Neuronal stem cell (in vitro differentiated cells): ENCODE results near the gene OSBPL6.

ENCODE experiments used
- DNase-seq: peaks from one replicate; pipeline ENCODE4 v3.0.0-alpha.2; 2013; ENCODE audit warnings: low spot score
- H2AFZ ChIP-seq: one replicate; pipeline ENCODE4 v1.6.1; 2013; ENCODE audit warnings: mild to moderate bottlenecking, low read length, inconsistent platforms
- H2AK5ac ChIP-seq: 2 replicates; pipeline ENCODE4 v1.6.1; 2013; ENCODE audit warnings: low read depth, mild to moderate bottlenecking, inconsistent platforms, low read length, moderate library complexity, mixed read lengths
- H2BK120ac ChIP-seq: 2 replicates; pipeline ENCODE4 v1.6.1; 2013; ENCODE audit warnings: low read depth, mild to moderate bottlenecking, inconsistent platforms, low read length, moderate library complexity, mixed read lengths
- H2BK12ac ChIP-seq: one replicate; pipeline ENCODE4 v1.6.1; 2013; ENCODE audit warnings: low read length, inconsistent platforms
- H2BK15ac ChIP-seq: 2 replicates; pipeline ENCODE4 v1.6.1; 2013; ENCODE audit warnings: mild to moderate bottlenecking, low read length, inconsistent platforms, mixed read lengths
- H2BK5ac ChIP-seq: one replicate; pipeline ENCODE4 v1.6.1; 2013; ENCODE audit warnings: inconsistent platforms, mild to moderate bottlenecking, low read length, moderate library complexity
- H3K14ac ChIP-seq: one replicate; pipeline ENCODE4 v1.6.1; 2013; ENCODE audit warnings: low read length, inconsistent platforms
- H3K18ac ChIP-seq: 2 replicates; pipeline ENCODE4 v1.6.1; 2013; ENCODE audit warnings: low read length, inconsistent platforms
- H3K23ac ChIP-seq: 2 replicates; pipeline ENCODE4 v1.6.1; 2013; ENCODE audit warnings: low read depth, mild to moderate bottlenecking, mixed read lengths, low read length, inconsistent platforms; ENCODE audit not compliant: poor library complexity
- H3K27ac ChIP-seq: replicated peaks from 3 replicates; pipeline ENCODE4 v1.5.1; 2013; ENCODE audit warnings: low read length, inconsistent platforms
- H3K27me3 ChIP-seq, 3 experiments: 2 replicates each; pipeline ENCODE4 v1.6.1; 2013; ENCODE audit warnings: low read length in 3 of 3, mild to moderate bottlenecking in 2 of 3, inconsistent platforms in 1 of 3, low read depth in 1 of 3, mixed read lengths in 1 of 3, moderate library complexity in 1 of 3; ENCODE audit not compliant: control insufficient read depth in 3 of 3, insufficient read depth in 3 of 3
- H3K36me3 ChIP-seq, 2 donors: replicated peaks in 1 of 2; 2 replicates each; pipeline ENCODE4 v1.6.1; 2013; ENCODE audit warnings: low read length in 2 of 2; ENCODE audit not compliant: control insufficient read depth in 2 of 2, insufficient read depth in 2 of 2
- H3K4ac ChIP-seq: 2 replicates; pipeline ENCODE4 v1.6.1; 2013; ENCODE audit warnings: inconsistent platforms, mild to moderate bottlenecking, low read length, moderate library complexity
- H3K4me1 ChIP-seq, 2 donors: 1 replicate in 1 of 2; 2 replicates in 1 of 2; pipeline ENCODE4 v1.6.1; 2013; ENCODE audit warnings: low read length in 2 of 2, low read depth in 1 of 2; ENCODE audit not compliant: control insufficient read depth in 2 of 2, insufficient read depth in 1 of 2
- H3K4me2 ChIP-seq: one replicate; pipeline ENCODE4 v1.6.1; 2013; ENCODE audit warnings: mild to moderate bottlenecking, low read length, inconsistent platforms; ENCODE audit not compliant: insufficient read depth, poor library complexity, severe bottlenecking
- H3K4me3 ChIP-seq, 2 donors: 2 replicates each; pipeline ENCODE4 v1.5.1; 2013; ENCODE audit warnings: low read length in 2 of 2, mild to moderate bottlenecking in 2 of 2, inconsistent platforms in 1 of 2, moderate library complexity in 1 of 2
- H3K79me1 ChIP-seq: one replicate; pipeline ENCODE4 v1.6.1; 2013; ENCODE audit warnings: low read depth, mild to moderate bottlenecking, inconsistent platforms, low read length, moderate library complexity
- H3K9ac ChIP-seq: one replicate; pipeline ENCODE4 v1.6.1; 2013; ENCODE audit warnings: mild to moderate bottlenecking, low read depth, low read length, inconsistent platforms; ENCODE audit not compliant: poor library complexity
- H3K9me3 ChIP-seq, 2 donors: replicated peaks in 1 of 2; 2 replicates each; pipeline versions ENCODE3 to v1.6.1; 2013; ENCODE audit warnings: low read length in 2 of 2, mild to moderate bottlenecking in 2 of 2, inconsistent platforms in 1 of 2, low read depth in 1 of 2, mixed read lengths in 1 of 2, moderate library complexity in 1 of 2; ENCODE audit not compliant: control insufficient read depth in 2 of 2, insufficient read depth in 1 of 2
- H4K8ac ChIP-seq: one replicate; pipeline ENCODE4 v1.6.1; 2013; ENCODE audit warnings: low read depth, mild to moderate bottlenecking, inconsistent platforms, low read length, moderate library complexity
- H4K91ac ChIP-seq: one replicate; pipeline ENCODE4 v1.6.1; 2013; ENCODE audit warnings: low read length, low read depth, mild to moderate bottlenecking, inconsistent platforms; ENCODE audit not compliant: poor library complexity
- WGBS, 2 donors: extraction: QIAGEN DNeasy Blood & Tissue Kit; methylation state at CpG; one replicate each; pipeline ENCODE4 v1.1.7; 2013; ENCODE audit warnings: missing lambda C conversion rate in 2 of 2, mixed read lengths in 1 of 2; ENCODE audit not compliant: insufficient read length in 2 of 2, insufficient replicate concordance in 1 of 2; ENCODE audit errors: extremely low coverage in 2 of 2; 5-methylcytosine and 5-hydroxymethylcytosine counted together

Gene OSBPL6

DNA sequence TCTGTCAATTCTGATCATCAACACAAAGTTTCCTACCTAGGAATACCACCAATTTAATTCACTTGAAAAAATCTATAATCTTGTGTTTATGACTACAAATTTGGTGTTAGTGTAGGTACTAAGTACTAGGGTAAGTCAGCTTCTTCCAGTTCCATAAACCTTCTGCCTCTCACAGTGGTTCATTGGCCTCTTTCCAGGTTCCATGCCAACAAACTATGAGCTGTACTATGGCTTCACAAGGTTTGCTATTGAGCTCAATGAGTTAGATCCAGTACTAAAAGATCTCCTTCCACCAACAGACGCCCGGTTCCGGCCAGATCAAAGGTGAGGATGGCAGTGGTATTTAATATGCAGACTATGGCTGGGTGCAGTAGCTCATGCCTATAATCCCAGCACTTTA, 197.9 kb downstream of the OSBPL6 start:
- Histone ChIP-seq H2BK120ac (no peak overlapping the region), H2AK5ac (no peak overlapping the region), H3K4ac (no peak overlapping the region), H3K9ac (no peak overlapping the region), H3K4me3 (no peak overlapping the region), H2BK5ac (no peak overlapping the region), H4K8ac (no peak overlapping the region), H4K91ac (no peak overlapping the region), H3K4me2 (no peak overlapping the region), H2BK15ac (no peak overlapping the region), H3K4me1 (no peaks in the 10 kb centered on the region), H3K23ac (no peak overlapping the region), H3K14ac (no peak overlapping the region), H3K36me3 (peaks cover 0 to 8% of the 10 kb centered on the region in 2 donors), H2BK12ac (no peak overlapping the region), H3K27me3 (no peaks in the 10 kb centered on the region), H3K9me3 (no peaks in the 10 kb centered on the region), H2AFZ (no peak overlapping the region), H3K18ac (no peak overlapping the region), H3K79me1 (no peaks in the 10 kb centered on the region), H3K27ac (no peak overlapping the region)
- no peak for DNase-seq
- WGBS, 2 donors = no CpG with 5 or more reads among the region's 3 CpGs

DNA sequence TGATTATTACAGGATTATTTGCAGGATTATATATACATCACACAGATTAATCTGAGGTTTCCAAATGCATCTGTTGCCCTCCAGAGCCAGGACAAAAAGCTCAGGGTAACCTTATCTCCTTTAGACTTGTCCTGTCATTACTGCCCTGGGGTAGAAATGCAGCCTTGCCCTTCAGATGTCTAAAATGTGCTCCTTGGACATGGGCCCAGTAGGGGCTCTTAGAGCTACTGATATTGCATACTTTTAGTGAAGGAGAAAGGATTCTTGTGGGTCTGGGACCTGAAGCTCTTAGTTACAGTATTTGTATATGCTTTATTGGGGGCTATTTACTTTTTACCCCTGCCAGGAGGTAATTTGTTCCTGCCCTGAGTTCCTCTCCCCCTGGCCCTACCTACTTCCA, 200.5 kb downstream of the OSBPL6 start:
- Histone ChIP-seq H3K9ac (no peak overlapping the region), H3K9me3 (no peaks in the 10 kb centered on the region), H2AFZ (no peak overlapping the region), H2BK15ac (no peak overlapping the region), H3K27me3 (no peaks in the 10 kb centered on the region), H3K27ac (no peak overlapping the region), H2BK5ac (no peak overlapping the region), H2AK5ac (no peak overlapping the region), H3K4ac (no peak overlapping the region), H3K14ac (no peak overlapping the region), H3K23ac (no peak overlapping the region), H3K79me1 (no peaks in the 10 kb centered on the region), H2BK120ac (no peak overlapping the region), H4K8ac (no peak overlapping the region), H3K4me1 (no peaks in the 10 kb centered on the region), H3K36me3 (peaks cover 0 to 5% of the 10 kb centered on the region in 2 donors), H3K4me2 (no peak overlapping the region), H3K4me3 (no peak overlapping the region), H3K18ac (no peak overlapping the region), H4K91ac (no peak overlapping the region), H2BK12ac (no peak overlapping the region)
- no peak for DNase-seq

DNA sequence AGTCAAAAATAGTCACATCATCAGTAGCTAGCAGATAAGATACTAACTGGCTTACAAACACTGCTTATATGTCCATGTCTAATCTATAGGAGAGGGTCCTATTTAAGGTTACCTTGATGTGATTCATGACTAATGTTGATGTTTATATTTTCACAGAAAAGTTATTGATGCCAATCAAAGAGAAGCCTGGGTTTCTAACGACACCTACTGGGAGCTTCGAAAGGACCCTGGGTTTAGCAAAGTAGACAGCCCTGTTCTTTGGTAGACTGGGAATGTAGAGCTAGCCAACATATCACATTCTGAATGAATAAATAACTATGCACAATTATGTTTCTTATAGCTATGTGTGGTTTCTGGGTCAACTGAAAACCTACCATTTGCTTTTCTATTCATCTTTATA, 201.0 kb downstream of the OSBPL6 start:
- no peaks in the 10 kb centered on the region for H3K27me3 ChIP-seq
- no peak overlapping the region for H2BK12ac ChIP-seq
- H4K8ac ChIP-seq = no peak overlapping the region
- no peaks in the 10 kb centered on the region for H3K79me1 ChIP-seq
- no peak overlapping the region for H3K9ac ChIP-seq
- H3K4ac ChIP-seq = no peak overlapping the region
- DNase-seq = no peak
- no peak overlapping the region for H4K91ac ChIP-seq
- no peak overlapping the region for H2AK5ac ChIP-seq
- H3K4me1 ChIP-seq = no peaks in the 10 kb centered on the region
- WGBS, 2 donors = no CpG with 5 or more reads among the region's 2 CpGs
- H2BK15ac ChIP-seq = no peak overlapping the region
- no peak overlapping the region for H2BK120ac ChIP-seq
- no peak overlapping the region for H2AFZ ChIP-seq
- H3K18ac ChIP-seq = no peak overlapping the region
- peaks cover 0 to 5% of the 10 kb centered on the region in 2 donors for H3K36me3 ChIP-seq
- H3K14ac ChIP-seq = no peak overlapping the region
- no peak overlapping the region for H3K4me2 ChIP-seq
- H3K23ac ChIP-seq = no peak overlapping the region
- no peak overlapping the region for H2BK5ac ChIP-seq
- no peaks in the 10 kb centered on the region for H3K9me3 ChIP-seq
- no peak overlapping the region for H3K27ac ChIP-seq
- no peak overlapping the region for H3K4me3 ChIP-seq

DNA sequence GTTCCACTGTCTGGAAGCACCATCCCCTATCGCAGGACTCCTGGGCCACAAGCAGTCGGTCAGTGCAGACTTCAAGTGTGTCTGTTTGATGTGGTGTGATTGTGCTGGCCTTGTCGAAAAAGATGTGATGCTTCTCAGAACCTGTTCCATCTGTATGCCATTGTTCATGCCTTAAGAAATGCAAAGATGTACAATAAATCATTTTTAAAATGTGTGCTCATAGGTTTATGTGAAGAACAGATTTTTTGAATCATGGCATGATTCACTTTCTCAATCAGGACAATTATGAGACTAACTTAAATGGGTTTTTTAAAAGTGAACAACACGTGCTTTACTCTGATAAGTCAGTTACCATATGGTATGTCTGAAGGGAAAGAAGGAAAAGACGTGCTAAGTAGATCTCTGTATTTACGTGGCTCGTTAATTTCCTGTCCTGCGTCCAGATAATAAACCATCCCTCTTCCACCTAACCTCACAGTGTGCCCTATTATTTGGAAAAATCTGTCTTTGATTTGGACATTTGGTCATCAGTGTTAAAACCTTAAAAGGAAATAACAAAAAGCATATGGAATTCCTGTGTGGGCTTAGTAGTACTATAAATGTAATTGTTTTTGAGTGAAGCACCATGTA, 201.7 kb downstream of the OSBPL6 start:
- Histone ChIP-seq H3K4me3 (no peak overlapping the region), H3K18ac (no peak overlapping the region), H2BK120ac (no peak overlapping the region), H2BK12ac (no peak overlapping the region), H2AFZ (no peak overlapping the region), H4K8ac (no peak overlapping the region), H3K36me3 (peaks cover 0 to 3% of the 10 kb centered on the region in 2 donors), H3K4me1 (no peaks in the 10 kb centered on the region), H3K27ac (no peak overlapping the region), H3K23ac (no peak overlapping the region), H3K4me2 (no peak overlapping the region), H3K27me3 (no peaks in the 10 kb centered on the region), H3K14ac (no peak overlapping the region), H3K9ac (no peak overlapping the region), H3K79me1 (no peaks in the 10 kb centered on the region), H2BK15ac (no peak overlapping the region), H3K9me3 (no peaks in the 10 kb centered on the region), H2BK5ac (no peak overlapping the region), H4K91ac (no peak overlapping the region), H2AK5ac (no peak overlapping the region), H3K4ac (no peak overlapping the region)
- WGBS, 2 donors = no CpG with 5 or more reads among the region's 8 CpGs
- DNase-seq = no peak
